Mucosa of descending colon (tissue), 3 donors: Measurements from ENCODE around the gene KIAA0825. TPM values are rescaled to one million over a fixed set of nuclear protein-coding genes. Genes with fewer than 3 reads are reported as not detected.

Source experiments
- ATAC-seq: fragments of 200-7000 bp; cut with Tn5 transposase; one replicate; pipeline ENCODE4 v1.9.1; 2020; ENCODE audit warnings: mild to moderate bottlenecking, moderate library complexity
- DNase-seq, 3 donors: peaks; one replicate each; pipeline ENCODE4 v3.0.0-alpha.2; 2020
- H3K36me3 ChIP-seq: fragments of 200-600 bp; one replicate; pipeline ENCODE4 v1.8.0; 2021; ENCODE audit warnings: low read depth, mild to moderate bottlenecking
- H3K4me1 ChIP-seq: fragments of 200-600 bp; one replicate; pipeline ENCODE4 v1.8.0; 2021; ENCODE audit warnings: low read depth, mild to moderate bottlenecking
- H3K4me3 ChIP-seq: fragments of 200-600 bp; one replicate; pipeline ENCODE4 v1.8.0; 2021; ENCODE audit warnings: mild to moderate bottlenecking
- H3K9me3 ChIP-seq: fragments of 200-600 bp; one replicate; pipeline ENCODE4 v1.8.0; 2021; ENCODE audit warnings: mild to moderate bottlenecking
- CTCF ChIP-seq: fragments of 200-600 bp; IDR thresholded peaks from one replicate; pipeline ENCODE4 v1.8.0; 2022; ENCODE audit warnings: antibody characterized with exemption, mild to moderate bottlenecking
- intact Hi-C, 2 donors: fragments of 100-400 bp; cut with DNase I in 1 of 2; cut with micrococcal nuclease in 1 of 2; formaldehyde crosslinking; loops; one replicate each; pipeline versions ENCODE4 v1.11.0 to v1.11.1; 2022; cut with DNase I, micrococcal nuclease
- total RNA-seq, 3 donors: library from RNA; stranded (reverse); fragmentation: NEBNext Ultra II Directional in 2 of 3; extraction: Animal tissue kit (Norgen Biotek cat#: 25700) in 2 of 3; gene quantifications; one replicate each; pipeline versions ENCODE4 v1.2.1 to v1.2.4, GENCODE V29; 2021 to 2023
- donor health status: DM: no; HTN: no; CAD: no; lungs with moderate emphysema.
- donor health status: DM: no; HTN: no; CAD: no.
- donor health status: DM: no; HTN: yes; CAD: no.

KIAA0825 gene
- total RNA-seq, 3 donors from 2014 or later = 2.6 to 3.6 (median 3.1) TPM

- no peak for TF ChIP-seq CTCF
- ATAC-seq = no peak
- H3K4me3 ChIP-seq = no peak overlapping the region
- intact Hi-C loops = no loop called here
- H3K36me3 ChIP-seq = no peaks in the 10 kb centered on the region
- no peaks in the 10 kb centered on the region for H3K9me3 ChIP-seq
- no peak for DNase-seq
- no peaks in the 10 kb centered on the region for H3K4me1 ChIP-seq
Measured at GRCh38 chr5:94362857-94363256, 255.5 kb downstream of the KIAA0825 start.

- ATAC-seq = no peak
- H3K9me3 ChIP-seq = no peaks in the 10 kb centered on the region
- no peak for DNase-seq
- TF ChIP-seq CTCF = no peak
- H3K4me3 ChIP-seq = no peak overlapping the region
- no peaks in the 10 kb centered on the region for H3K36me3 ChIP-seq
- intact Hi-C loops = no loop called here
- no peaks in the 10 kb centered on the region for H3K4me1 ChIP-seq
Measured at GRCh38 chr5:94361832-94362796, 256.3 kb downstream of the KIAA0825 start.

- Histone ChIP-seq H3K36me3 (no peaks in the 10 kb centered on the region), H3K4me1 (no peaks in the 10 kb centered on the region), H3K9me3 (no peaks in the 10 kb centered on the region), H3K4me3 (no peak overlapping the region)
- no peak for TF ChIP-seq CTCF
- ATAC-seq = no peak
- no peak for DNase-seq
- intact Hi-C loops = no loop called here
Measured at GRCh38 chr5:94361161-94361560, 257.2 kb downstream of the KIAA0825 start.

- no peaks in the 10 kb centered on the region for H3K4me1 ChIP-seq
- DNase-seq (no peak), ATAC-seq (no peak)
- H3K4me3 ChIP-seq = no peak overlapping the region
- intact Hi-C loops = no loop called here
- H3K36me3 ChIP-seq = no peaks in the 10 kb centered on the region
- TF ChIP-seq CTCF = no peak
- no peaks in the 10 kb centered on the region for H3K9me3 ChIP-seq
Measured at GRCh38 chr5:94360382-94361130, 257.8 kb downstream of the KIAA0825 start.

- Histone ChIP-seq H3K4me1 (no peaks in the 10 kb centered on the region), H3K36me3 (no peaks in the 10 kb centered on the region), H3K4me3 (no peak overlapping the region), H3K9me3 (no peaks in the 10 kb centered on the region)
- no peak for DNase-seq
- TF ChIP-seq CTCF = no peak
- intact Hi-C loops = no loop called here
- ATAC-seq = no peak
Measured at GRCh38 chr5:94359880-94360279, 258.5 kb downstream of the KIAA0825 start.
